Activated CD8-positive, alpha-beta memory T cell treated with anti-CD3 and anti-CD28 coated beads for 36 hours (primary cell): ENCODE results near the gene GLRA3. TPM values are rescaled to one million over a fixed set of nuclear protein-coding genes. Genes with fewer than 3 reads are reported as not detected.
"Not testable (repeated sequence)": the region's sequence is repeated elsewhere in the genome, so short reads cannot be mapped to it uniquely, and the experiment has no call there.

Experiments used
- CTCF ChIA-PET: fragments of 350-600 bp; sonication (Branson Sonifier 250); formaldehyde crosslinking; loops from one replicate; lab custom pipeline; 2021; ENCODE audit warnings: antibody characterized with exemption; lab: Charles Lee
- POLR2A ChIA-PET: fragments of 350-600 bp; sonication (Branson Sonifier 250); formaldehyde crosslinking; loops from one replicate; lab custom pipeline; 2021; ENCODE audit warnings: antibody characterized with exemption; lab: Charles Lee
- total RNA-seq, 2 experiments: library from RNA; stranded (reverse); gene quantifications; one replicate each; pipeline ENCODE4 v1.2.3, GENCODE V29; 2021

GLRA3 gene
- total RNA-seq, 2 experiments from 2014 or later: not detected

DNA sequence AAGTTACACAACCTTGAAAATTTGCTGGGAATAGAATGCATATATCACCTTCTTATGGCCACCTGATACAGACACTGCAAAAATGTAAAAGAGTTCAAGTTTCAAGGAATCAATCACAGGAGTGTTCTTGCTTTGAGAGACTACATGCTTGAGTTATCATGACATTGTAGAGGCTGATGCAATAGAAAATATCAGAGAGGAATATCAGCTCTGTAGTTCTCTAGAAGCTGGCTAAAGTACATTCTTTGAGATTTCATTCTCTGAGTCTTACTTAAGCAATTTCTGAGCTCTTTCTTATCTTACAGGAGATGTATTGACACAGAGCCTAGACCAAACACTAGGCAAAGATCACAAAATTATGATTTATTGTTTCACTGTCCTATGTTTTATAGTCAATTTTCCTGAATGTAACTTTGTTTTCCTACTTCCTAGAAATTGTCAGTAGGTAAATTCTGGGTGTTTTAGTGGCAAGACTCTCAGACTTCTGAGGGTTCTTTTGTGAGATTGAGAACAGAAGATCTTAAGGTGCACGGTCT, 154.7 kb downstream of the GLRA3 start:
- CTCF ChIA-PET: no interaction called here
- POLR2A ChIA-PET: no interaction called here

DNA sequence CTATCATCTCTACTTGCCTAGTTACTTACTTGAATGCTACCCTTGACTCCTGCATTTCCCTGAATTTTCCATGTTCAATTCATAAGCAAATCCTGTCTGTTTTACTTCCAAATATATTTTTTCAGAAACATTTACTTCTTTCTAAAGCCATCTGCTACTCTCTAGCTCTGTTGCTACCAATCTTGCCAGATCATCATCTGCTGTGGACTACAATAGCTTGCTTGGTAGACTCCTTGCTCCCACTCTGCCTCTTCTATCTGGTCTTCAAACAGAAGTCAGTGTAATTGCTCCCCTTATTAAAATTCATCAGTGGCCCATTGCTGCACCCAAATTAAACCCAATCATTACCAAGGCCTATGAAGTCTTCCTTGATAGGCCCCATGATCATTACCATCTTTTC, 155.2 kb downstream of the GLRA3 start:
- POLR2A ChIA-PET: no interaction called here
- CTCF ChIA-PET: no interaction called here

DNA sequence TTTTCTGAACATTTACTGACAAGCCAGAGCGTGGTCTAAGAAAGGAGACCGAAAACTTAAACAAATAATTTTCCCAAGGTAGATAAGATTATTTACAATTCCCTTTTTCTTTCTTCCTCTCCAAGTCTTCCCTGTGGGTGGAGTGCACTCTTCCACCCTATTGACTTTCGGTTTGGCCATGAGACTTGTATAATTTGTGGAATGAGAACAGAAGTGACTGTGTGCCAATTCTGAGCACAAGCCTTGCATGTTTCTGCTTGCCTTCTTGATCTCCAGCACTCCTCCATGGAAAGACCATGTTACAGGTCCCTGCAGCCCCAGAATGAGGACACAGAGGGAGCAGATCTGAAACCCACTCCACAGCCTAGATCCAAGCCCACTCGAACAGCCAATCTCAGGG, 156.8 kb downstream of the GLRA3 start:
- POLR2A ChIA-PET: no interaction called here
- CTCF ChIA-PET: no interaction called here

DNA sequence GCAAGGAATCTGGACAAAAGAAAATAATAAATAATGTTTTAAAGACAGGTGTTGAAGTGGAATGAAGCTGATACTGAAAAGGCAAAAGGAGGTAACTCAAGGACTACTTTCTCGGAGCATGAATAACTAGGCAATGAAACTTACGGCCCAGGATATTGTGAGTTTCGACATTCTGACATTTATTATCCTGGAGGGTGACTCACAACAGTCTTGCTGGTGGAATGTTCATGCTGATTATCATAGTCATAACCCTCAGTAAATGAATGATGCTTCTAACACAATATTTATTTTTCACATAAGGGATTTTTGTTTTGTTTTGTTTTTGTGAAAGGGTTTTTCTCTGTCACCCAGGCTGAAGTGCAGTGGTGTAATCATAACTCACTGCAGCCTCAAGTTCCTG, 159.8 kb downstream of the GLRA3 start:
- ChIA-PET POLR2A (no interaction called here), CTCF (no interaction called here)

DNA sequence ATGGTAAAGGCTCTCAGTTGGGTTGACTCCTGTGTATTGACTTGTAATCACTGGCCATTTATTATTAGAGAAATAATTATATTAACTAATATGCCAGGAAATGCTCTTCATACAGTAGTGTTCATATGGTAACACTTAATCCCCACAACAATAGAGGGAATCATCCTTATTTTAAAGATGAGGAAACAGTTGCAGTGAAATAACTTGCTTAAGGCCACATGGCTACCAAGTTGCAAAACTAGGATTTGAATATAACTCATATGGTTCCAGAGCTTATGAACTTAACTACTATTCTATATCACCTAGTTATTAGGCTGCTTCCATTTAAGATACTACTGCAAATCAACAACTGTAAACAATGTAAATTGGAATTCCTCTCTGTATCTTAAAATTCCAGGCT, 163.2 kb downstream of the GLRA3 start:
- ChIA-PET CTCF (no interaction called here), POLR2A (no interaction called here)

DNA sequence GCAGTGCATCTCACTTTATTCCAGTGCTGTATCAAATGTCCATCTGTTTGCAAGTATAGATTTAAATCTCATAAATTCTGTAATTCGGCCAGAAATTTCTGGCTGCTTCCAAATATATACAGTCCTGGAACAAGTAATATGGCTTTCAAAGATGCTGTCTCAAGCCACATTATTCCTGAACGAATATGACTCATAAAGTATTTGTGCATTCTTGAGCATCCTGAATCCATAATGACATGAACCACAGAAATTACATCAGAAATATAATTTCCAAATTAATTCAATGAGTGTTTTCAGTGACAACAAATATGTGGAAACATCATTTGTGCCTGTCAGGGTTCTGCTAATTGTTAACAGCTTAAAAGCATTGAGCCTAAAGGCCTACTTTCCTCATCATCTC, 165.8 kb downstream of the GLRA3 start:
- POLR2A ChIA-PET: no interaction called here
- CTCF ChIA-PET: no interaction called here

DNA sequence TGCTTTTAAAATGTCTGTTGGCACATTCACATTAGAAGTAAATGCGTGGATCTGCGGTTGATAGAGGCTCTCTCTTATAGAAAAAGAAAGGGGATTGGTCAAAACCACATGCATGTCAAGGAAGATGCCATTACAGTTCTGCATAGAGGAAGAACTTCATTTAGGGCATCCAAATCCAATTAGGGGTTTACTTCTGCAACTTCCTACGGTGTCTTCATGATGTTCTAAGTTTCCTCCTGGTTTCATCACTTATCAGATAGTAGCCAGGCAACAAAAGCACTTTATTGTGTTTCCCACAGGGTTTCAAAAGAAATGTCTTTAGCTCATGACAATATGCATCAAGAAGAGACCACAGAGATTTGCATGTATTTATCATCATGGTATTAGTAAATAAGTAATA, 170.8 kb downstream of the GLRA3 start:
- POLR2A ChIA-PET: no interaction called here

DNA sequence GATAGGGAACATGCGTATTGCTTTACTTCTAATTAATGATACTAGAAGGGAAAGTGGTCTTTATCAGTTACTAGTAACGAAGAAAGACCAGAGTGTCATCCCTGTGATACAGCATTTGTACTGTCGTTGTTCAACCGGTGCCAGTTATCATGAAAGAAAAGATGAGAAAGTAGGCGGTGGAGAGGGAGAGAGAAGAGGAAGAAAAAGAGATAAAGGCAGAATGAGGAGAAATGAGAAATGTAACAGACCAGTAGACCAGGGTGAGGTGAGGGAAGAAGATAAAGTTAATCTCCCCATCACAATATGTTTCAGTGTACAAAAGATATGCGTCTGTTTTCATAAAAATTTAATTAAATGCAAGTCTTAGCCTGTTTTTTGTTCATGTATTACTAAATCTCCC, 171.6 kb downstream of the GLRA3 start:
- POLR2A ChIA-PET: no interaction called here
- CTCF ChIA-PET: no interaction called here

More for the DNA sequence above, 170.8 kb downstream of the GLRA3 start:
- CTCF ChIA-PET: no interaction called here

DNA sequence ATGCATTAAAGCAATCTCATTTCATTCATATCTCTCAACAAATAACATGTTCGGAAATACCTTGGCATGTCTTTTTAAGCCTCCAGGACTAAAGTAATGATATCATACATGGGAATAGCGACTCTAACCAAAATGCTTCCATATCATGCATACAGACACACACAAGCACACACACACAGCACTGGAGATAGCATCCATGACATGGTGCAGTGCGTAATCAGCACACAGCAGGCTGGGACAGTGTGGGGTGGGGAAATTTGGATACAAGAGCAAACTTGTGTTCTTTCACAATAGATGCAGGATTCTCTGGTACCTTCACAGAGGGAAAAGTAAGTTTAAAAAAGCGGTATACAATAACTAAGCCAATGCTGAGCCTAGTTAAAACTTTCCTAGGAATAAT, 174.4 kb downstream of the GLRA3 start:
- CTCF ChIA-PET: no interaction called here
- POLR2A ChIA-PET: no interaction called here

DNA sequence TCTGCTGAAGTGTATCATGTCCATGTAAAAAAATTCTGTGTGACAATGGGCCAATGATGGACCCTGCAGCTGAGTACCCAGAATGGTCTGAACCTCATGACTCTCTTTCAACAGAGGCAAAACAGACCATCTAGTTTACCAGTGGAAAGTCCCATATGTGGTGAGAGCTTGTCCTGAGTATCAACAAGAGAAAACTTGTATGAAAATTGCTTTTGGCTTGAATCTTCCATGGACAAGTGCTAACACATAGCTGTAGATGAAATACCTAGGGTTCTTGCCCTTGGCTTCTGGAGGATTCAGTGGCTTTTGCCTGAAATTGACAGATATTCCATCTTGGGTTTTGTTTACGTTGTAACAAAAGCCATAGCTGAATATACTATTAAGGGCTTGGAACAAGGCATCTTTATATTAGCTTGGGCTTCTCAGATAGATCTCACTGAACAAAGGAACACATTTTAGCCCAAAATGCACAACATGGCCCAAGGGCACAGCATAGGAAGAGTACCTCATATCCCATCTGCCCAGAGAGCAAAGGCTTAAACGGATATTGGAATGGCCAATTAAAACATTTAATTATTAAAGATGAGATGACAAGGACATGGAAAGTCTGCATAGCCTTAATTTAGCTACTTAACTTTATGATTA, 178.2 kb downstream of the GLRA3 start:
- CTCF ChIA-PET: no interaction called here
- POLR2A ChIA-PET: no interaction called here

DNA sequence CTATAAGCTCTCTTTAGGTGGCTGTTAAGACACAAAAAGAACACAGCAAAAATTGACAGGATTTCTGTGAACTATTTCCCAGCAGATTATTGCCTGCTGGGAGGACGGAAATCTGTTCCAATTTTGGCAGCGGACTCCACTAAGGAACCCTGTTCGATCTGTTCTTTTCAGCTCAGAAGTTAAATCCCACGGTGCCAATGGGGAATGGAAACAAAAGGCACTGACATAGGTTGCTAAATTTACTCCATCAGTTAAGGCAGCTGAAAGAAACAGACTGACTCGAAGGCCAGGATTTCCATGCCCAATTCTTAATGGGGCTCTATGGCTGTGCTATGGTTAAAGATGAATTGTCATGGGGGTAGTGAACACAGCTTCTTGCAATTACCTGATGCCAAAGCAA, 180.2 kb downstream of the GLRA3 start:
- POLR2A ChIA-PET: no interaction called here
- CTCF ChIA-PET: interaction anchor here (1.7 kb wide), 1 partner anchor 11 kb away, joined by 3 read pairs; no protein-coding TSS in a partner anchor

DNA sequence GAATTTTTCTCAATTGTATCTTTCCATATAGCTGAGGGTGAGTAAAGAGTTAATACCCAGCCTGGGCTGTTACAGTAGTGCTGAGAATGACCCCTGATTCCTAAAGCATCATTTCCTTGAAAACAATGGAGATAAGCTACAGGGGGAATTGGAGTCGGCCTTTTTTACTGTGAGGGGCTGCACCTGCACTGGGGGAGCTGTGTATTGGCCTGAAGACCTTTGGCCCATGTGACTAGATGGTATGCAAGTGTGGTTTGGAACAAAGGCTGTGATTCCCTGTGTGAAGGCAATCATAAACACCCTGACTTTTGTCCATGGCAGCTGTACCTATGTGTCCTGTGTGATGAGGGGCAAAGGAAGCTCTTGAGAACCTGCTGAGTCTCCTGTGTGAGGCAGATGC, 182.7 kb downstream of the GLRA3 start:
- ChIA-PET POLR2A (no interaction called here), CTCF (no interaction called here)

DNA sequence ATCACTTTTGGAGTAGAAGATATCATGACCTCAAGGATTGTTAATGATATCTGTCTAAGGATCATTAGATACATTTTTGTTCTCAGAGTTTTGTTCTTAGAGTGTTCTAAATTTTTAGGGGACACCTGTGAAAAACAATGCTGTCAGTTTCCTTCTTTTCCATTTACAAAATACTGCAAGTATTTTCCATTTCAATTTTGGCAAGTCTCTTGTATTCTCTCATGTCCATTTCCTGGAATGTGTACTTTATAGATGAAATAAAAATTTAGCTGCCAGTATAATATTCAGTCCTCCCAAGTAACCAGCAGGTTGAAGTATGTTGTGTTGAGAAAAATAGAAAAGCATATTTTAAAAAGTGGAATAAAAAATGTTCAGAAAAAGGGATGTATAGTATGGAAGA, 188.9 kb downstream of the GLRA3 start:
- ChIA-PET CTCF (no interaction called here), POLR2A (no interaction called here)

DNA sequence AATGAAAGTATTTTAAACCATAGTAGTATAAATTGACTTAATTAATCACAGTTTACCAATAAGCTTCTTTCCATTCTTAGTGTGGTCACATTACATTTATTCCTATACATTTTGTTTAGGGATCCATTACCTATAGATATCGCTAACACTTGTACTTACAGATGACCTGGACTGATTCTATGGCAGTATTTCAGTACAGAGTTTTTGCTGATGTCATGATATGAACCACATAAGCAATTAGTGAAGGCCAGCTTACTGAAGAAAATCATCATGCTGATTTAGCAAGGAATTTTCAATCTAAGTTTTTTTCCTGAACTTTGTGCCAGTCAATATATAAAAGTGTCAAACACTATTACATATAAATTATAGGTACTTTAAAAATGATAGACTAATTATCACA, 193.3 kb downstream of the GLRA3 start:
- ChIA-PET CTCF (no interaction called here), POLR2A (no interaction called here)

DNA sequence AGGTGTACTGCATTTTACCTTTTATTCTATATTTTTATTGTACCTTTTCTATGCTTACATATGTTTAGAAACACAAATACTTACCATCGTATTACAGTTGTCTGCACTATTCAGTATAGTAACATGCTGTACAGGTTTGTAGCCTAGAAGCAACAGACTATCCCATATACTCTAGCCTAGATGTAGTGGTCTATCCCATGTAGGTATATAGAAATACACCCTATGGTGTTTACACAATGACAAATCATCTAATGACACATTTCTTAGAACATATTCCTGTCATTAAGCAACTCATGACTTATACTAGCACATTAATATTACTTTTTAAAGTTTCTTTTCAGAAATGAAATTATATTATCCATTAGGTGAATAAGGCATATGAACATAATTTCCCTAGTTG, 195.6 kb downstream of the GLRA3 start:
- ChIA-PET CTCF (no interaction called here), POLR2A (no interaction called here)

DNA sequence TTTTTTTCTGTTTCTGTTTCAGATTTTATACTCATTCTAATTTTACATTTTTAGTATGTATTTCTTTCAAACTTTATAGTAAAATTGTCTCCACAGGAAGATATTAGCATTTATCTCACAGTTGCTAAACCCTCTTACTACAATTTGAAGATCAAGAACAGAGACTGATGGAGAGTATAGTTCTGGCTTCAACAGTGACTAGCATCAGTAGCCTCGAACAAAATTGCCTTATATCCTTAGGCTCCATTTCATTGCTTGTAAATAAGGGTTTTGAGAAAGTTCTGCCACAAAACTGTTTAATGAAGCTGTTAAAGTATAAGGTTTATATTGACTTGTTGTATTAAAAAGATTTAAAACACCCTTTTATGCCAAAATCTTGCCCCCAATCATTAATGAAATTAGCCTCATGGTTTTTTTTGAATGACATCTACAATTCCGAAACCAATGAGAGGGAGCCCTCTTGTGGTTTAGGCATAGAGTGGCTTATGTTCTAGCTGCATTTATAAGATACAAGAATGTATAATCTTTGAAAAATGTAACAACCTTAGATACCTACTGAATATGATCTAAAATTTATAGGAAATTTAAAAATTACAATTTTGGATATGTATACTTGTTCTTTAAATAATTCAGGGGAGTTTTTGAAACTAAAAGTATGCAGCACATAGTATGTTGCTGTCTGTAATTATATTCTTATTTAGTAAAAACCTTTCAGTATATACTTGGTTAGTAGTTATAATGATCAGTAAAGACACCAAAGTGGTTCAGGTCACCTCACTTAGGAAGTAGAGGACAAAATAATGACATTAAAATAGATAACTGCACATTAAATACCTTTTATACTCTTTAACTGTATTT, 196.9 kb downstream of the GLRA3 start:
- ChIA-PET POLR2A (no interaction called here), CTCF (no interaction called here)

DNA sequence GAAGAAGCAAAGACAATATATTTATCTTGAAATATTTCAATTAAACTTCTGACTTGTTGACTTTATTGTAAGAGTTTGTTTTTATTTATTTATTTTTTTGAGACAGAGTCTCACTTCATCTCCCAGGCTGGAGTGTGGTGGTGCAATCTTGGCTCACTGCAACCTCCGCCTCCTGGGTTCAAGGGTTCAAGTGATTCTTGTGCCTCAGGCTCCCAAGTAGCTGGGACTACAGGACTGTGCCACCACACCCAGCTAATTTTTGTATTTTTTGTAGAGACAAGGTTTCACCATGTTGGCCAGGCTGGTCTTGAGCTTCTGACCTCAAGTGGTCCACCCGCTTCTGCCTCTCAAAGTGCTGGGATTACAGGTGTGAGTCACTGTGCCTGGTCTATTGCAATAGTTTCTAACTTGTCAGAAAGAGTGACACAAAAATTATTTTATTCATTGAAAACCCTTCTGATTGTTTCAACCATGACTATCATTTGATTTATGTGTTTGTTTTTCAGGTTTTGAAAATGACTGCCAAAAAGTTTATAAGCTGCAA, 199.1 kb downstream of the GLRA3 start:
- CTCF ChIA-PET, POLR2A ChIA-PET: not testable (repeated sequence)

DNA sequence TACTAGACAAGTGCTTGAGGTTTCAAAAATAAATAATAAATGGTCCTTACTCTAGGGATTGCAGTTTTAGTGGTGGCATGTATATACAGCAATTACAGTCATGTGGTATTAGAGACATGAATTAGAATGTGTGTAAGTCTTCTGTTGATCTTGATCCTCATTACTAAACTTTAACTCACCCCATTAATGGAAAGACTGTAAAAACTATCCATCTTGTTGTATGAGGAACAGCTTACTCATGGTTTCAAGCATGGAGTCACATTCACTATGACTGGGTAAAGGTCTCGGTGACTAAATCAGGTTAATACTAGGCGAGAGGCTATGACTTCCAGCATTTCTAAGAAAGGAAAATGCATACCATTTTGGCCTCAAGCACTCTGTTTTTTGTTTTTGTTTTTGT, 199.8 kb downstream of the GLRA3 start:
- ChIA-PET POLR2A (no interaction called here), CTCF (no interaction called here)

DNA sequence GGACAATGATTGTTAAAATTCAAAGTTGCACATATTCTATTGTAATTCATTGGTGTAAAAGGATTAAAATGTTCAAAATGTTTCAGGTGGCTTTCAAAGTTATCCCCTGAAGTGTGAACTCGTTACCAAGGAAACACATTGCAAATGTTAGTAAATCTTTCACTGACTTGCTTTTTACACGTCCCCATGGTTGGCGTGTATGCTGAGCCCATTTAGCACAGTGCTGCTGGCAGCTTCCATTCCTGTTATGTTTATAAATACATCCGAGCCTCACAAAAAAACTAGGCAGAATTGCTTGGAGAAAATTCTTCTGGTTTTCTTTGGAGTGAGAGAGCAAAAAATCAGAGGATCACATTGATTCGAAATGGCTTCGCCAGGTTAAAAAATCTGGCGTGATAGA, 200.9 kb downstream of the GLRA3 start:
- ChIA-PET CTCF (no interaction called here), POLR2A (no interaction called here)

DNA sequence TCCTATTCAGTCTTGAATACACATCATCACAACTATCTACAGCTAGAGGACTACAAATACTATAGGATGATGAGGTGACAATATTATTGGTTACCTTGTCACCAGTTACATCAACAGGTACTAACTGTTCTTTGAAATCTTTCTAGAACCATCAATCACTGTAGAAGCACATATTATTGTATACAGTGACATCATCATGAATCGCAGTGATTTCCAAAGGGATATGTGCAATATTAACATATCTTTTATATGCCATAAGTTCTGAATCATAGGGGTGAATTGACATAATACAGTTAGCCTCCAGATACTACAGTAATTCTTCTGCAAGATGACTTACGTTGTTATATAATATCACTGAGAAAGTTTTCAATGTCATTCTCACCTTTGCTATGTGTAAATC, 201.6 kb downstream of the GLRA3 start:
- ChIA-PET POLR2A (no interaction called here), CTCF (no interaction called here)
